Fibroblast of pulmonary artery (primary cell): ENCODE measurements around the gene C1QTNF8.

Source experiments
- DNase-seq: peaks from one replicate; pipeline ENCODE4 v3.0.0-alpha.2; 2010; ENCODE audit warnings: low read depth
- H3K4me3 ChIP-seq: replicated peaks from 2 replicates; pipeline ENCODE4 v1.5.1; 2011; ENCODE audit warnings: low read depth, mild to moderate bottlenecking, control low read depth, low read length, moderate library complexity
- CTCF ChIP-seq: IDR thresholded peaks from 2 replicates; pipeline ENCODE4 v1.5.1; 2011; ENCODE audit warnings: mild to moderate bottlenecking, control low read depth, low read length, inconsistent platforms; ENCODE audit errors: missing control alignments

The C1QTNF8 gene

DNA sequence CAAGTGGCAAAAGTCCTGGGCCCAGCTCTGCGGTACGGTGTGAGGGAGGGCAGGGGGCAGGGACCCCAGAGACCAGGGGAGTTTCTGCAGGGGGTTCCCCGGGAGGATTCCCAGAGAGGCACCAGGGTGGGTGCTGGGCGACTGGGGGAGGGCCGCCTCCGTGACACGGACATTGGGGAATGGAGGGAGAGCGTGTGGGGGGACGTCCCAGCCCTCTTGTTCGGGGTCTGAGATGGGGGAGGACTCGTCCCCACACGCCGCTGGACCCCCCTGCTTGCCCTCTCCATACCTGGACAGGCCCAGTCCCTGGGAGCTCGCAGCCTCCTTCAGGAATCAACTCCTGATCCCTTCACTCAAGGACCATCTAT lies 26.3 kb upstream of the C1QTNF8 start:
- no peak for TF ChIP-seq CTCF
- no peak for DNase-seq

GRCh38 chr16:1121601-1122397 lies 25.8 kb upstream of the C1QTNF8 start:
- DNase-seq: no peak
- no peak overlapping the region for H3K4me3 ChIP-seq
- TF ChIP-seq CTCF: no peak

More for the DNA sequence above, 26.3 kb upstream of the C1QTNF8 start:
- no peak overlapping the region for H3K4me3 ChIP-seq

- DNase-seq: no peak
- TF ChIP-seq CTCF: no peak
- no peak overlapping the region for H3K4me3 ChIP-seq
Measured at GRCh38 chr16:1121009-1121408, 25.0 kb upstream of the C1QTNF8 start.

GRCh38 chr16:1120577-1120941 lies 24.5 kb upstream of the C1QTNF8 start:
- no peak for DNase-seq
- no peak for TF ChIP-seq CTCF
- no peak overlapping the region for H3K4me3 ChIP-seq

GRCh38 chr16:1119766-1120576 lies 23.9 kb upstream of the C1QTNF8 start:
- no peak overlapping the region for H3K4me3 ChIP-seq
- DNase-seq: no peak
- TF ChIP-seq CTCF: no peak

GRCh38 chr16:1119129-1119528 lies 23.1 kb upstream of the C1QTNF8 start:
- H3K4me3 ChIP-seq: no peak overlapping the region
- TF ChIP-seq CTCF: no peak
- no peak for DNase-seq

DNA sequence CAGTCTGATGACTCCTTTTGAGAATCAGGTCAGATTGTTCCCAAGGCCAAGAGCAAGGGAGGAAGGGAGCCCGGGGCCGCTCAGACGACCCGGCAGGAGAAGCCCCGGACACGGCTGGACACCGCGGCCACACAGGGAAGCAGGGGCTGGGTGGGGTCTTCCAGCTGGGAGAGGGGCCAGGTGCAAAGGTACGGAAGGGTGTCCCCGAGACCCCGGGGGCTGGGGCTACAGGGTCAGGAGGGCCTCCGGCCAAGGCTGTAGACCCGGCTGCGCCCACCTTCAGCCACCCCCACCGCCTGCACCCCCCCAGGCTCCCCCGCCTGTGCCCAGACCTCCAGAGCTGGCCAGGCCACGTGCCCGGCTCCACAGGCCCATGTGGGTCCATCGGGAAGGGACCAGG lies 21.9 kb upstream of the C1QTNF8 start:
- no peak for TF ChIP-seq CTCF
- no peak overlapping the region for H3K4me3 ChIP-seq
- no peak for DNase-seq
